ENCODE data around the gene PANK2.
"Not testable (repeated sequence)": the region's sequence is repeated elsewhere in the genome, so short reads cannot be mapped to it uniquely, and the experiment has no call there.

The PANK2 gene

GRCh38 chr20:3901706-3902440 lies 12.7 kb downstream of the PANK2 start:
- no peak for DNase-seq

- DNase-seq = no peak
Measured at GRCh38 chr20:3902446-3902845, 13.3 kb downstream of the PANK2 start.

- no peak for DNase-seq
Measured at GRCh38 chr20:3904224-3904623, 15.0 kb downstream of the PANK2 start.

GRCh38 chr20:3904857-3905256 lies 15.7 kb downstream of the PANK2 start:
- no peak for DNase-seq

GRCh38 chr20:3906744-3907721 lies 17.8 kb downstream of the PANK2 start:
- not testable (repeated sequence) for DNase-seq

GRCh38 chr20:3908667-3909066 lies 19.5 kb downstream of the PANK2 start:
- DNase-seq = no peak

- DNase-seq = no peak
Measured at GRCh38 chr20:3909952-3910366, 20.8 kb downstream of the PANK2 start.

- DNase-seq = no peak
Measured at GRCh38 chr20:3910853-3911252, 21.7 kb downstream of the PANK2 start.

GRCh38 chr20:3911956-3912355 lies 22.8 kb downstream of the PANK2 start:
- no peak for DNase-seq

GRCh38 chr20:3914446-3914845 lies 25.3 kb downstream of the PANK2 start:
- no peak for DNase-seq

GRCh38 chr20:3915691-3916090 lies 26.5 kb downstream of the PANK2 start:
- no peak for DNase-seq

- no peak for DNase-seq
Measured at GRCh38 chr20:3916364-3916763, 27.2 kb downstream of the PANK2 start.

- DNase-seq = no peak
Measured at GRCh38 chr20:3919352-3919751, 30.2 kb downstream of the PANK2 start.

- DNase-seq = no peak
Measured at GRCh38 chr20:3922223-3922982, 33.2 kb downstream of the PANK2 start.

- no peak for DNase-seq
Measured at GRCh38 chr20:3922983-3923339, 33.8 kb downstream of the PANK2 start.

- DNase-seq = no peak
Measured at GRCh38 chr20:3923818-3924217, 34.6 kb downstream of the PANK2 start.

- DNase-seq = no peak
Measured at GRCh38 chr20:3924304-3925112, 35.3 kb downstream of the PANK2 start.

- DNase-seq = no peak
Measured at GRCh38 chr20:3925113-3925695, 36.0 kb downstream of the PANK2 start.

GRCh38 chr20:3925899-3926638 lies 36.9 kb downstream of the PANK2 start:
- DNase-seq = no peak

GRCh38 chr20:3927486-3928291 lies 38.5 kb downstream of the PANK2 start:
- no peak for DNase-seq

GRCh38 chr20:3929713-3930060 lies 40.5 kb downstream of the PANK2 start:
- no peak for DNase-seq

Data from amniotic stem cell (primary cell).